Skeletal muscle cell (primary cell): ENCODE results near the gene TMEM131L.
"Not testable (repeated sequence)": the region's sequence is repeated elsewhere in the genome, so short reads cannot be mapped to it uniquely, and the experiment has no call there.

Source experiments
- DNase-seq: peaks from one replicate; pipeline ENCODE4 v3.0.0-alpha.2; 2010; ENCODE audit warnings: low read depth
- H3K4me3 ChIP-seq: 2 replicates; pipeline ENCODE4 v1.5.1; 2011; ENCODE audit warnings: low read depth, mild to moderate bottlenecking, control low read depth, low read length, moderate library complexity

The TMEM131L gene

DNA sequence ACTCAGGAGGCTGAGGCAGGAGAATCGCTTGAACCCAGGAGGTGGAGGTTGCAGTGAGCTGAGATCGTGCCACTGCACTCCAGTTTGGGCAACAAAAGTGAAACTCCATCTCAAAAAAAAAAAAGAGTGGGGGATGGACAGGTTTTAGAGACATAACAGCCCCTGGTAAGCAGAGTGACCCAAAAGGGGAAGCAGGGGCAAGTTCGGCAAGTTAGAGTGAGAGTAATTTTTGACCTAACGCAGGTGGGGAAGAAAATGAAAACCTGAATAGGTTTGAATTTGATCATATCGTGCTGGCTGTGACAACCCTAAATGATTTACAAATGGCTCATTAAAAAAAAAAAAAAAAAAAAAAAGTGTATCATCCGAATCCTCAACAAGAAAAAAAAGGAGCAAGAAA is 25.7 kb upstream of the TMEM131L start:
- no peak overlapping the region for H3K4me3 ChIP-seq
- no peak for DNase-seq

DNA sequence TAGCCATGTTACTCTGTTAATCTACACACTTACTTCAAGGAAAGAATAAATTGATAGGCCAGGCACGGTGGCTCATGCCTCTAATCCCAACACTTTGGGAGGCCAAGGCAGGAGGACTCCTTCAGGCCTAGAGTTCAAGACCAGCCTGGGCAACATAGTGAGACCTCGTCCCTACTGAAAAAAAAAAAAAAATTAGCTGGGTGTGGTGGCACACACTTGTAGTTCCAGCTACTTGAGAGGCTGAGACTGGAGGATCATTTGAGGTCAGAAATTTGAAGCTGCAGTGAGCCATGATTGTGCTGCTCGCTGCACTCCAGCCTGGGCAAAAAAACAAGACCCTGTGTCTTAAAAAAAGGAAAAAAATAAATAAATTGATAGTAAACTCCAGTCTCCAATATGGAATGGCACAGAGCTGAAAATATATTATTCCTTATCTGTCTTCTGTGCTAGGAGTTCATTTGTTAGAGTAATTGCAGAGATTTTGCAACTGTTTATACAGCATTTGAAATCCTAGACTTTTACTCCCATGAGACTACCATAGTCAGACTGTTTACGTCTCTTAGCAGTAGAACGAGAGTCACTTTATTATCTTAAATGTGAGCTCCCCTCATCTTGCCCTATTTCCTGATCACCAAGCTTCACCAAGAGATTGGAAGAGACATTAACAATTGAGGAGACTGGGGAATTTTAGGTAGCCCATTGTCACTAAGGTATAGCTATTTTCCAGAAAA is 18.8 kb upstream of the TMEM131L start:
- DNase-seq: peak; percentile 85
- no peak overlapping the region for H3K4me3 ChIP-seq

DNA sequence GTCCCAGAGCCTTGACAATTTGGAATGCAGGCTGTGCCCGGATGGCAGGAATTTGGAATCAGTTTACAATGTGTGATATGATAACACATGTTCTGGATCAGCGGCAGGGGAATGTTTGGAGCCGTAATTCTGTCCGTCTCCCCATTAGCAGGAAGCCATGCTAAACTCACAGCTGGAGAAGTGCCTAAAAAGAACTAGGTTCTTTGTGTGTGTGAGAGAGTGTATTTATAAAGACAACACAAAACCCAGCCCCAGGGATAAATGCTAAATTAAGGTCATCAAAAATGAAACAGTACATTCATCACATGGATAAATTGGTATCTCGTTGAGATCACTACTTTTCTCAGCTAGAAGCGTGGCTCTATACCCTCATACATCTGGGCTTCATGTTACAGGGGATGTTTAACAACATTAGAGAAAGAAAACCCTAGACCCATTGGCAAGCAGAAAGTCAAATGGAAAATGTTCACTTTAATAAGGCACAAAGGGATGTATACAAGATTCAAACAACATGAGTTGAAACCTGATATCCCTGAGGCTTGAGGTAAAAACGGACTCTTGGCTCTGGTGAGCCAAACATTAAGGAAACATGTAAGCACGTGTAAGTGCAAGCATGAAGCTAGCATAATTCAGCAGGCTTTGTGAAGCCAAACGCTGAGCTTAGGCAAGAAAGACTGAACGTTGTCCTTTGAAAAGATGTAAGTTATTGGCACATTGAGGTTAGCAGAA is 18.0 kb upstream of the TMEM131L start:
- no peak overlapping the region for H3K4me3 ChIP-seq
- no peak for DNase-seq

DNA sequence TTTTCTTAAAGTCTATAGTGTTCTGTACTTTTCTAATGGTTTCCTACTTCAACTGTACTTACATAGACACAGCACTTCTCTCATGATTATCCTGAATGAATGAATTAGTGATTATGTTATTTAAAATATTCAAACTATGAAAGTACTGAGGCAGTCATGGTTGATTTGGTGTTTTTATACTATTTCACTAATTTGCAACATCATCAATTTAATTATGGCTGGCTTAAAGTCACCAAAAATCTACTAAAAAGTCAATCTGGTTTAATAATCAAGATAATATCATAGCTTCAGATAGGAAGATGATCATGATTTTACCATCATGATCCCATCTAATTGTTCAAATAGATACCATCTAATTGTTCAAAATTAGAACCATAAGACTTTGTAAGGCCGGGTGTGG is 16.8 kb upstream of the TMEM131L start:
- no peak for DNase-seq
- H3K4me3 ChIP-seq: no peak overlapping the region

DNA sequence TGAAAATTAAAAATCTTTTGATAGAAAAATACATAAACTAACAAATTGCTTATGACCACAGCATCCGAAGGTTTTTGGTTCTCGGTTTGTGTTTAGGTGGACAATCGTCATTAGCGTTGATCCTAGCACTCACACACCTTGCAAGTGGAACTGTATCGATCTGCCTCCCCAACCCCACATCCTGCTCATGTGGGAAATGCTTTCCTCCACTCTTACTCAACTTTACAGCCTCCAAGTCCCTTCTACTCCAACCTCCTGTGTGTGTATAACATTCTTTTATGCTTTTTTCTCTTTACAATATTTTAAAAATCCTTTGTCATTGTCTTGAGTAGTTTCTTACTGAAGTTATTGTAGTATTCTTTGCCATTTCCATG is 15.6 kb upstream of the TMEM131L start:
- no peak overlapping the region for H3K4me3 ChIP-seq
- no peak for DNase-seq

DNA sequence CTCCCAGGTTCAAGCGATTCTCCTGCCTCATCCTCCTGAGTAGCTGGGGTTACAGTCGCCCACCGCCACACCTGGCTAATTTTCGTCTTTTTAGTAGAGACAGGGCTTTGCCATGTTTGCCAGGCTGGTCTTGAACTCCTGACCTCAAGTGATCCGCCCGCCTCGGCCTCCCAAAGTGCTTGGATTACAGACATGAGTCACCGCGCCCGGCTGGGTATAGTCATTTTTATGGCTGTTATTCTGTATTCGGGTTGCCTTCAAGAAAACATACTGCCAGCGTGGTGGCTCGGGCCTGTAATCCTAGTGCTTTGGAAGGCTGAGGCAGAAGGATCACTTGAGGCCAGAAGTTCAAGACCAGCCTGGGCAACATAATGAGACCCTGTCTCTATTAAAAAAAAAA is 15.0 kb upstream of the TMEM131L start:
- not testable (repeated sequence) for H3K4me3 ChIP-seq, DNase-seq

DNA sequence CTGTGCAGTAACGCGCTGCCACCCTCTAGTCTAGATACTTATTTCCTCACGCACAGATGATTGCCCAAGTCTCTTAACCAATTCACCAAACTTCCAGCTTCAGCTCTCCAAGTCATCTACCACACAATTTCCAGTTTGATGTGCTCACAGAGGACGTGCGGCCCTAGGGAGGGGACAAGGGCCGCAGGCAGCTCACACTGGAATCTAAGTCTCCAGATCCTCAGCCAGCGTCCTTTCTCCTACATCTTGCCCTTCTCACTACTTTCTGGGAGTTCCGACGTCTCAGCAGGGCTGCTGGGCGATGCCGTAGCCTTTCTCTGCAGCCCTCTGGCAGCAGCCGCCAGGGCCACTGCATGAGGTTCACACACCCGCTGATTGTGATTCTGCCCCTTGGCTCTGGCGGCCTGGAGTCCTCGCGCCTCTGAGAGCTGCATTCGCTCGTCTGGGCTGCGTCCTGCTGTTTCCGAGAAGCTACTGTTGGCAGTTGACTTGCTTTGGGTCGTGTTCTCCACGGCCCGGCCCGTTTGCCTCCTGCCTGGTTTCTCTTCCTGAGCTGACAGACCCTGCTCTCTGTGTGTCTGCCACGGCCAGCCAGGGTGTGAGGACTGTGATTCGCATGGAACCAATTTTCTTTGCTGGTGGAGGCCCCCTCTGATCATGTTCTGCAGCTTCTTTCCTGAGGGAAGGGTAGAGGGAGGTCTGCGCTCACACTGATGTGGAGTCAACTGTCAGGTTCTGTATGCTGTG is 14.1 kb upstream of the TMEM131L start:
- no peak overlapping the region for H3K4me3 ChIP-seq
- DNase-seq: no peak

DNA sequence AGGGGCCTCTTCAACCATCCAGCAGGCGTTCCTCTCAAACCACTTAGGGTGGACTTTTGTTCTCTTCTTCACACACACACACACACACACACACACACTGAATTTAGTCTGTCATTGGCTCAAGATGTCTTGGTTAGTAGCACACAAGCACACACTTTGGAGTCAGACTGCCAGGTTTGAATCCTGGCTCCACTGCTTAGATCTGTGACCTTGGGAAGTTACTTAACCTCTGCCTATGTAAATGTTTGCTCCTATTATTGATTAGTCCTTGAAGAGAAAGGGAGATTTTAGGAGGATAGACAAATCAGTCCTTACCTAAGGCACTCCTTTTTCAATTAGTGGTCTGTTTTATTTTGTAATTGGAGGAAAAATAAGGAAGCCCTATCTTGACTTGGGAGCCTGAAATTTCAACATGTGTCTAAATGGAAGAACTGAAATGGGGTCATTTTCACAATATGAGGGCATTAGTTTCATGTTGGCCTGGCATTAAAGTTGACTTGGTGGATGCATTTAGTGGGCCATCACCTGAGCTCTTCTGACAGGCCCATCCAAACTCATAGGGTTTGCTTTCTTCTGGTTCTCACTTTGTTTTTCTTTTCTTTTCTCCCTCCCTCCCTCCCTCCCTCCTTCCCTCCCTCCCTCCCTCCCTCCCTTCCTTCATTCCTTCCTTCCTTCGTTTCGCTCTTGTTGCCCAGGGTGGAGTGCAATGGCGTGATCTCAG is 13.3 kb upstream of the TMEM131L start:
- H3K4me3 ChIP-seq: no peak overlapping the region
- DNase-seq: no peak

DNA sequence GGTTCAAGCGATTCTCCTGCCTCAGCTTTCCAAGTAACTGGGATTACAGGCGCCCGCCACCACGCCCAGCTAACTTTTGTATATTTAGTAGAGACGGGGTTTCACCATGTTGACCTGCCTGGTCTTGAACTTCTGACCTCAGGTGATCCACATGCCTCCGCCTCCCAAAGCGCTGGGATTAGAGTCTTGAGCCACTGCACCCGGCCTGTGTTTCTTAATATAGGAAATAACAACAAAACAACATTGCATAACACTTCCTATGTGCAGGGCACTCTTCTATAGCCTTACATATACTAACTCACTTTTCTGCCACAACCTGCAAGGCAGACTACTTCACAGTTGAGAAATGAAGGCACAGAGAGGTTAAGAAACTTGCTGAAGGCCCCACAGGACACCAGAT is 12.8 kb upstream of the TMEM131L start:
- H3K4me3 ChIP-seq: no peak overlapping the region
- no peak for DNase-seq

DNA sequence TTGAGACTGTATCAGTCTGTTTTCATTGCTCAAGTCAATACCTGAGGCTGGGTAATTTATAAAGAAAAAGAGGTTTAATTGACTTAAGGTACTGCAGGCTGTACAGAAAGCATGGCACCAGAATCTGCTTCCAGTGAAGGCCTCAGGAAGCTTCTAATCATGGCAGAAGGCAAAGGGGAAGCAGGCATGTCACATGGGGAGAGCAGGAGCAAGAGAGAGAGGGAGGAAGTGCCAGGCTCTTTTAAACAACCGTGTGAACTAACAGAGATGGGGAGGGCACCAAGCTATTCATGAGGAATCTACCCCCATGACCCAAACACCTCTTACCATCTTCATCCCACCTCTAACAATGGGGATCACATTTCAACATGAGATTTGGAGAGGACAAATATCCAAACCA is 7.2 kb upstream of the TMEM131L start:
- H3K4me3 ChIP-seq: no peak overlapping the region
- DNase-seq: no peak

DNA sequence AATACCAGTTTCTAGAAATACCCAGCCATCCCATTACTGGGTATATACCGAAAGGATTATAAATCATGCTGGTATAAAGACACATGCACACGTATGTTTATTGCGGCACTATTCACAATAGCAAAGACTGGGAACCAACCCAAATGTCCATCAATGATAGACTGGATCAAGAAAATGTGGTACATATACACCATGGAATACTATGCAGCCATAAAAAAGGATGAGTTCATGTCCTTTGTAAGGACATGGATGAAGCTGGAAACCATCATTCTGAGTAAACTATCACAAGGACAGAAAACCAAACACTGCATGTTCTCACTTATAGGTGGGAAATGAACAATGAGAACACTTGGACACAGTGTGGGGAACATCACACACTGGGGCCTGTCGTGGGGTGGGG is 4.6 kb upstream of the TMEM131L start:
- DNase-seq, H3K4me3 ChIP-seq: not testable (repeated sequence)

DNA sequence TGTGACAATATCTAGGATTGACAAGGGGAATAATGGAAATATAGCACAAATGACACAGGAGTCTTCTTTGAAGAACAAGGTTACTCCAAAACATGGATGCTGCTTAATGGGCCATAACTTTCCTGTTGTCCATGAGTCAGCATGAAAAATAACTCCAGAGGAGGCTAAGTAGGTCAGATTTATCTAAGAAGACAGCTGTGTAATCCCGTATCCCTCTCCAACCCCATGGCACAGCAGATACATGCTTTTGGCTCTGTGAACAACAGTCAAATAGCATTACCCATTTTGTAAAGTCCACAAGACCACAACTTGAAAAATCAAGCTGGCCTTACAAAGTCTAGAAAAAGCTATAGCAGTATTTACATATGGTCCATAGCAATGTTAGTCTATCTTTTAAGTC is 2.1 kb upstream of the TMEM131L start:
- no peak for DNase-seq
- no peak overlapping the region for H3K4me3 ChIP-seq

DNA sequence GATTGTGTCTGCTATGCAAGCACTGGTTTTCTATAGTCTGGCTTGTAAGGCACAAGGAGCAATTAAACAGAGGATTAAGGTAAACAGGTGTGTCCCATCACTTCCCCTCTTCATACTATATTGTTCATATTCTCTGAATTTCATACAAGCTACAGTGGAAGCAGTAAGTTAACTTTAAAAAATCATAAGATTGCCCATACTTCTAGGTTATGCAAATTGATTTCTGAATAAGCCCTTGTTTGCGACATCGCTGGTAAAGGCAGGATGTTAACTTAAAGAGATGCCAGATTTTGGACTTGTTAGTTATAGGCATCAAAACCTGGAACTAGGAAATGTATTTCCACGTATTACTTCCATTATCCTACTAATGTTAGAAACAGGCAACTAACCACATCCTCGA is 1.0 kb upstream of the TMEM131L start:
- H3K4me3 ChIP-seq: peak overlapping the region; percentile 93

DNA sequence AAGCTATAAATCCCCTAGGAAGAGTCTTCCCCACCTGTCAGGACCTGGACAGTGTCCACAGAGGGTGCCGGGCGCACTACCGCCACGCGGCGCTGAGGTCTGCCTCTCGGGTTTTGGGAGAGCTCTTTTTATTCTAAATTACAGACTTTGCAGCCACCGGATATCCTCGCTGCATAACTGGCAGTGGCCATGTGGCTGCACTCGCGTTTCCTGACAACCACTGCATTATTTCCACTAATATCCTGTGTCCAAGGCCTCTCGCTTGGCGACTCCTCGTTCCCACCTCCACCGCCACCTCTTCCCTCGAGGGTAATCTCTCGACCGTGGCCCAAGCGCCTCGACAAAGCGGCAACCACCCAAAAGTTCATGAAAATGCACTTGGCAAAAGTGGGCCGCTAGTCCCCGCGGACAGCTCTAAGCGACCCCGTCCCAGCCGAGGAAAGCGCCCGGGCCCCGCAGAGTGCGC is 512 bp upstream of the TMEM131L start:
- H3K4me3 ChIP-seq: peak overlapping the region; percentile 93
- DNase-seq: no peak

More for the DNA sequence above, 1.0 kb upstream of the TMEM131L start:
- no peak for DNase-seq

DNA sequence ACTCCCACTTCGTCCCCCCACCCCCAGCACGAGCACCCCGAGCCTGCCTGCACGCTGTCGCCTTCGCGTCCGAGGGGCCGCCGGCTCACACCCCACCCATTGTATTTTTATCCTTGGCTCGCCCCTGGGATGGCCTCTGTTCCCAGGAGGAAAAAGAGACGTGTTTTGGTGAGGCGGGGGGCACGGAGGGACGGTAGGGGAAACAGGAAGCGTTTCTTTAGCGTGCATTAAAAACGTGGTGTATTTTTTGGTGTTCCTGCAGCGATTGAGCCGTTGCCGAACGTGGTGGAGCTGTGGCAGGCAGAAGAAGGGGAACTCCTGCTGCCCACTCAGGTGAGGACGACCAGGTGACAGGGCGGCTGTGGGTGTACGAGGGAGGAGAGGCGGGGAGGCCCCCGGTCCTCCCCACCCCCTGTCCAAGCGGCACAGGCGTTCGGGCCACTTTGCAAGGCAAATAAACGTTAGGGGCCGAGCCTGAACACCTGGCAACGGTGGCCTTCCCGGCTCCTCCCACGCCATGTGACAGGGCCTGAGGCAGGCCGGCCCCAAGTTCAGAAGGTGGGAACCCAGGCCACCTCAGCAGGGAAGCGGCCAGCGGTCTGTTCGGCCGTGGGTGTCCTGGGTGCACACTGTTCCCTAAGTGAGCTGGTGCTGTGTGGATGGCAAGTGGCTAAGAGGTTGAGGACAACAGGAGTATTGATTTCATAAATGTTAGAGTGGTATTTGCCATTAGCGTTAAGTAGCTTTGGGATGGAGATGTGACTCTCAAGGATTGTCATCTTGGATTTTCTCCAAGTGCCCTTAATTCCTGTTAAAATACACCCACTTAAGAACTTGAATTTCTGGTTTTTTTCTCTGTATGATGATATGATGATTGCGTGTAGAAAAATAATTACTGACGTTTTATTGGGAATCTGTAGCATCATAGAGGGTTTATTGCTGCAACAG is 1.1 kb downstream of the TMEM131L start:
- DNase-seq: no peak
- peak overlapping the region; percentile 93 for H3K4me3 ChIP-seq

DNA sequence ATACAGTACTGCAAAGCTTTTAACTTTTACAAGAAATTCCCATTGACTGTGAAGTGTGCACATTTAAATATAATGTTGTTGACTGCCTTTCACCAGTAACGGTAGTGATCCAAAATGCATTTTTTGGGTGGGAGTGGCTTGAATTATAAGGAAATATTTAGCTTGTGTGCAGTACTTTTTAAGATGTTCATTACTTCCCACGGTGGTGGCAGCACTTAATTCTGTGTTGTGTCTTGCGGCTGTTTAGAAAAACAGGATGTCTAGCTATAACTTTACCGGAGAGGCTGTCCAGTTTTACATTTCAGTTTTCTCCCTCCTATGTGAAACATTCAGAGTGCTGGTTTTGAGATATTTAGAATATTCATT is 1.7 kb downstream of the TMEM131L start:
- no peak for DNase-seq
- peak overlapping the region; percentile 93 for H3K4me3 ChIP-seq

DNA sequence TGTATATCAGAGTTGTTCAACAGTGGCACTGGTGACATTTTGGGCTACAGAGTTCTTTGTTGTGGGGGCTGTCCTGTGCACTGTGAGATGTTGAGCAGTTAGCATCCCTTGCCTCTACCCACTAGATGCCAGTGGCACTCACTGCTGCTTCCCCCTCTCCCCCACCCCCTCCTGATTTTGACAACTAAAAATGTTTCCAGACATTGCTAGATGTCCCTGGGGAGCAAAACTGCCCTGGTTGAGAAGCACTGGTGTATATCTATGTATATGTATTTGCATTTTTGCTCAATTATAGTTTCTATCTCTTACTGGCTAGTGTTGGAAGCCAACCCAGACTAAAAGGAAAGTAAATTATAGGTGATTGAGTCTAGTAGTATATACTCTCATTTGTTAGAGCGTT is 2.4 kb downstream of the TMEM131L start:
- DNase-seq: no peak
- H3K4me3 ChIP-seq: no peak overlapping the region

DNA sequence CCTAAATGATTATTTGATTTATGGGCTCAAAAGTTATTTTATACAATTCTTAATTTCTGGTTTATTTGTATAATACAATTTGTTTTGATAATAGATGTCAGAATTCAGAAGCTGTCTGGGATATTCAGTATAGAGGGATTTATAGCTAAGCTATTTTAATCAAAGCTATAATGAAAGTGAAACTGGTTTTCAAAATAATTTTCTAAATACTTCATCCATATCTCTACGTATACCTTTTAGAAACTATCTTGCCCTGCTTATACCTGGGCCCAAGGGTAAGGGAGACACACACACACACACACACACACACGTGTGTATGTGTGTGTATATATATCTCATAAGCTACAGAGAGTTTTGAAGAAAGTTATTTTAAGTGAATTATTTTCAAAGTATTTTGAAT is 2.9 kb downstream of the TMEM131L start:
- H3K4me3 ChIP-seq: no peak overlapping the region
- no peak for DNase-seq
